Smooth muscle cell (in vitro differentiated cells): ENCODE measurements around the gene NRG3. TPM values are rescaled to one million over a fixed set of nuclear protein-coding genes. Genes with fewer than 3 reads are reported as not detected.

Source experiments
- DNase-seq: peaks from one replicate; lab custom pipeline; 2025; ENCODE audit not compliant: unreplicated experiment; lab: John Stamatoyannopoulos, UW
- H2AFZ ChIP-seq: fragments of 200-600 bp; sonication (generic); 2 replicates; pipeline ENCODE4 v1.6.0; 2016; ENCODE audit warnings: antibody characterized with exemption, low read depth, mild to moderate bottlenecking
- H3F3A ChIP-seq: fragments of 200-600 bp; sonication (generic); 2 replicates; pipeline ENCODE4 v1.6.0; 2017; ENCODE audit warnings: antibody characterized with exemption, low read depth
- H3K27ac ChIP-seq: fragments of 200-600 bp; sonication (generic); 2 replicates; pipeline ENCODE4 v1.5.1; 2016; ENCODE audit warnings: low read depth, mild to moderate bottlenecking
- H3K27me3 ChIP-seq: fragments of 200-600 bp; sonication (generic); 2 replicates; pipeline ENCODE4 v1.6.1; 2016; ENCODE audit warnings: low read depth, mild to moderate bottlenecking
- H3K36me3 ChIP-seq: fragments of 200-600 bp; sonication (generic); 2 replicates; pipeline ENCODE4 v1.5.1; 2016; ENCODE audit warnings: low read depth
- H3K4me1 ChIP-seq: fragments of 200-600 bp; sonication (generic); 2 replicates; pipeline ENCODE4 v1.5.1; 2016; ENCODE audit warnings: low read depth
- H3K4me2 ChIP-seq: fragments of 200-600 bp; sonication (generic); 2 replicates; pipeline ENCODE4 v1.6.0; 2016; ENCODE audit warnings: mild to moderate bottlenecking
- H3K4me3 ChIP-seq: fragments of 200-600 bp; sonication (generic); 2 replicates; pipeline ENCODE4 v1.5.1; 2016; ENCODE audit warnings: mild to moderate bottlenecking
- H3K79me2 ChIP-seq: fragments of 200-600 bp; sonication (generic); 2 replicates; pipeline ENCODE4 v1.6.0; 2016; ENCODE audit warnings: low read depth, mild to moderate bottlenecking
- H3K9ac ChIP-seq: fragments of 200-600 bp; sonication (generic); 2 replicates; pipeline ENCODE4 v1.6.0; 2016; ENCODE audit warnings: low read depth
- H3K9me3 ChIP-seq: fragments of 200-600 bp; sonication (generic); replicated peaks from 2 replicates; pipeline ENCODE4 v1.5.1; 2016; ENCODE audit warnings: low read depth
- H4K20me1 ChIP-seq: fragments of 200-600 bp; sonication (generic); 2 replicates; pipeline ENCODE4 v1.6.0; 2016; ENCODE audit warnings: low read depth
- WGBS: methylation state at CpG from one replicate; pipeline ENCODE4 v1.1.7; 2016; ENCODE audit warnings: low lambda C conversion rate; 5-methylcytosine and 5-hydroxymethylcytosine counted together
- polyA plus RNA-seq: library from polyadenylated mRNA; unstranded; fragments of >200 nt; fragmentation: Nextera tagmentation; extraction: Ambion mirVana; gene quantifications from 2 replicates; pipeline ENCODE4 v1.2.1, GENCODE V29; 2016
- total RNA-seq: library from RNA; depleted of rRNA; stranded (reverse); fragments of >200 nt; gene quantifications from 2 replicates; pipeline ENCODE4 v1.2.3, GENCODE V29; 2014
- TF ChIP-seq, protein P1 (sequence below): fragments of 200-600 bp; sonication (generic); IDR thresholded peaks from 2 replicates; pipeline ENCODE4 v1.5.1; 2017; ENCODE audit warnings: borderline replicate concordance, mild to moderate bottlenecking, antibody characterized with exemption; ENCODE audit not compliant: insufficient read depth, poor library complexity, severe bottlenecking

NRG3 gene
- total and polyA plus RNA-seq, 2 experiments from 2014 or later: 4.0 to 4.8 TPM

DNA sequence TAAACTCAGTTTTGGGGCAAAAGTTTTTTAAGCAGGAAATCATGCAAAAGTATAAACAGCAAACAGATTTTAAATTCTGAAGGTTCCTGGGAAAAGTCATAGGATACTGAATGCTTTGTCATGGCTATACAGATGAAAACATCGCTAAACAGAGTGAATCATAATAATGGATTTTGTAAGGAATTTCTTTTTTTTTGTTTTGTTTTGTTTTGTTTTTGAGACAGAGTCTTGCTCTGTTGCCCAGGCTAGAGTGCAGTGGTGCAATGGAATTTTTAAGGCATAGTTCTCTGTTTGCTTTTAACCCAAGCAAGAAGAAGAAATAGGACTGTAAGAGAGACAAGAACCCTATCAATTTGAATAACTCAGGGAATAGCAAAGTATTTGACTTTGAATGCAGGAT lies 285.3 kb downstream of the NRG3 start:
- Histone ChIP-seq H3K36me3 (no peaks in the 10 kb centered on the region), H3K27me3 (no peaks in the 10 kb centered on the region), H3F3A (no peaks in the 10 kb centered on the region), H3K4me1 (no peaks in the 10 kb centered on the region), H3K79me2 (no peaks in the 10 kb centered on the region), H3K4me3 (no peak overlapping the region), H4K20me1 (no peaks in the 10 kb centered on the region), H2AFZ (no peak overlapping the region), H3K27ac (no peak overlapping the region), H3K9me3 (no peaks in the 10 kb centered on the region), H3K9ac (no peak overlapping the region), H3K4me2 (no peak overlapping the region)
- 78% methylated on average over 1 of the region's 1 CpG for WGBS
- no peak for DNase-seq
- TF ChIP-seq, protein P1, sequence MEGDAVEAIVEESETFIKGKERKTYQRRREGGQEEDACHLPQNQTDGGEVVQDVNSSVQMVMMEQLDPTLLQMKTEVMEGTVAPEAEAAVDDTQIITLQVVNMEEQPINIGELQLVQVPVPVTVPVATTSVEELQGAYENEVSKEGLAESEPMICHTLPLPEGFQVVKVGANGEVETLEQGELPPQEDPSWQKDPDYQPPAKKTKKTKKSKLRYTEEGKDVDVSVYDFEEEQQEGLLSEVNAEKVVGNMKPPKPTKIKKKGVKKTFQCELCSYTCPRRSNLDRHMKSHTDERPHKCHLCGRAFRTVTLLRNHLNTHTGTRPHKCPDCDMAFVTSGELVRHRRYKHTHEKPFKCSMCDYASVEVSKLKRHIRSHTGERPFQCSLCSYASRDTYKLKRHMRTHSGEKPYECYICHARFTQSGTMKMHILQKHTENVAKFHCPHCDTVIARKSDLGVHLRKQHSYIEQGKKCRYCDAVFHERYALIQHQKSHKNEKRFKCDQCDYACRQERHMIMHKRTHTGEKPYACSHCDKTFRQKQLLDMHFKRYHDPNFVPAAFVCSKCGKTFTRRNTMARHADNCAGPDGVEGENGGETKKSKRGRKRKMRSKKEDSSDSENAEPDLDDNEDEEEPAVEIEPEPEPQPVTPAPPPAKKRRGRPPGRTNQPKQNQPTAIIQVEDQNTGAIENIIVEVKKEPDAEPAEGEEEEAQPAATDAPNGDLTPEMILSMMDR: no peak

DNA sequence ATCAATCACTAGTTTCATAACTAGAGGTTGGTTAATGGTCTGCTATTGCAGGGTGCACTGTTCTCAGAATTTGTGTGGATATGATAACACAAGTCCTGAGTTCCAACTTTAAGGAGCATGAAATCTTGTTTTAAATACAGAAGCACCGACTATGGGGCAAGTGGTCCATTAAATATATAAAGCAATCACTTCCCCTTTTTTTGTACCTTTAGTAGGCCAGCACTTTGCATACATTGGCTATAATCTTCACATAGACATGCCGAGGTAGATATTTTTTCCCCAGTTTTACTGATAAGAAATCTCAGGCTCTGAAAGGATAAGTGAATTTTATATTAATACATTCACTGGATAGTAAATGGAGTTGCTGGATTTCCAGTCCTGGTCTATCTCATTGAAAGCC lies 286.3 kb downstream of the NRG3 start:
- Histone ChIP-seq H3K36me3 (no peaks in the 10 kb centered on the region), H3K9me3 (no peaks in the 10 kb centered on the region), H3F3A (no peaks in the 10 kb centered on the region), H4K20me1 (no peaks in the 10 kb centered on the region), H3K27me3 (no peaks in the 10 kb centered on the region), H3K79me2 (no peaks in the 10 kb centered on the region), H2AFZ (no peak overlapping the region), H3K9ac (no peak overlapping the region), H3K4me2 (no peak overlapping the region), H3K4me1 (no peaks in the 10 kb centered on the region), H3K4me3 (no peak overlapping the region), H3K27ac (no peak overlapping the region)
- DNase-seq: no peak
- TF ChIP-seq, protein P1: no peak
- 92% methylated on average over 2 of the region's 2 CpGs for WGBS

DNA sequence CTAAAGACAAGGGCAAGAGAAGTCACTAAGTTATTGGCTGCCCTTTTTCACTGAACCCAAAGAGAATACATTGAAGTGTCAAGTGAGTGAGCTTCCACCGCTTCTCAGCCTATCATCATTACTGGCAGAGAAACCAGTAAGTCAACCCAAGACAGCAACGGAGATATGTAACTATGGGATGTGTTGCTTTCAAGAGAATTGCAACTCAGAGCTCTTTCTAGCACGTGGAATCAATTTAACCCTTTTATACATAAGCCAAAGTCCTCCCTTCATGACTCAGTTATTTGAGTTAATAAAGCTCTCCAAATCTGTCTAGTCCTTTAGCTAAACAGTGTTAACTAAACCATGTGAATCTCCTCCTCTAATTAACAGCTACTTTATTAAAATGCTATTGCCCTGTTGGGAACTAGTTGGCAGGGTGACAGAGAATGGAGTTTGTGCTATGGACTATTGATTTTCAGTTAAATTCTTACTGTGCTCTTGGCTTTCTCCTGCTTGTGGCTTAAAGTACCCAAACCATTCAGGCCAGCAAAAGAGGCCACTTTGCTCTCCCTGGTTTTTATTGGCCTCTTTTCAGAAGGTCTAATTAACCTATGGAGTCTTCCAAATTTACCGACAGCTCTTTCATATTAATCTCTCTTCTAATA lies 287.7 kb downstream of the NRG3 start:
- Histone ChIP-seq H3F3A (no peaks in the 10 kb centered on the region), H3K36me3 (no peaks in the 10 kb centered on the region), H2AFZ (no peak overlapping the region), H3K4me3 (no peak overlapping the region), H3K9me3 (no peaks in the 10 kb centered on the region), H3K27ac (no peak overlapping the region), H3K4me1 (no peaks in the 10 kb centered on the region), H3K79me2 (no peaks in the 10 kb centered on the region), H3K27me3 (no peaks in the 10 kb centered on the region), H4K20me1 (no peaks in the 10 kb centered on the region), H3K4me2 (no peak overlapping the region), H3K9ac (no peak overlapping the region)
- no peak for DNase-seq
- TF ChIP-seq, protein P1: no peak
- WGBS: 79% methylated on average over 4 of the region's 4 CpGs

DNA sequence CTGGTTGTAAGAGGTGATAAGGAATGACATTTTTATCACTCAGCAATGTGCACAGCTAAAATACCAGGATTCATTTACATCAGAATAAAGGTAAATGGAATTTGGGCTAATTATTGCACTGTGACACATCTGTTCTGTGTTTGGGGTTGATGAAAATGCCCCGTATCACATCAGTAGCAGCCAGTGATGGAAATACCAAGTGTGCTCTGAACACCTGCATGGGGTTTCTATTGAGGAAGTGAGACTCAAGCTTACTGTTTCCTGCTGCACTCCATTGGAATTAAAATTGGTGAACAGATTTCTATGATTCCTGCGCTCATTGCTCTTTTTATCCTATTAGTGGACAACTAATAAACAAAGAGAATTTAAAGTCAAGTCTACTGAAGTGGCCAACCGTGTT lies 296.9 kb downstream of the NRG3 start:
- no peak overlapping the region for H3K4me2 ChIP-seq
- no peaks in the 10 kb centered on the region for H3F3A ChIP-seq
- no peak overlapping the region for H3K9ac ChIP-seq
- H3K79me2 ChIP-seq: no peaks in the 10 kb centered on the region
- DNase-seq: no peak
- no peaks in the 10 kb centered on the region for H3K36me3 ChIP-seq
- no peaks in the 10 kb centered on the region for H3K4me1 ChIP-seq
- H3K27me3 ChIP-seq: no peaks in the 10 kb centered on the region
- H3K4me3 ChIP-seq: no peak overlapping the region
- WGBS: 95% methylated on average over 3 of the region's 3 CpGs
- H2AFZ ChIP-seq: no peak overlapping the region
- TF ChIP-seq, protein P1: no peak
- H4K20me1 ChIP-seq: no peaks in the 10 kb centered on the region
- H3K27ac ChIP-seq: no peak overlapping the region
- no peaks in the 10 kb centered on the region for H3K9me3 ChIP-seq
